T follicular helper cell (primary cell): Measurements from ENCODE around the gene TJP3.

ENCODE experiments used
- DNase-seq: peaks from one replicate; pipeline ENCODE4 v3.0.0-alpha.2; 2020; ENCODE audit warnings: low read depth

TJP3 gene

DNA sequence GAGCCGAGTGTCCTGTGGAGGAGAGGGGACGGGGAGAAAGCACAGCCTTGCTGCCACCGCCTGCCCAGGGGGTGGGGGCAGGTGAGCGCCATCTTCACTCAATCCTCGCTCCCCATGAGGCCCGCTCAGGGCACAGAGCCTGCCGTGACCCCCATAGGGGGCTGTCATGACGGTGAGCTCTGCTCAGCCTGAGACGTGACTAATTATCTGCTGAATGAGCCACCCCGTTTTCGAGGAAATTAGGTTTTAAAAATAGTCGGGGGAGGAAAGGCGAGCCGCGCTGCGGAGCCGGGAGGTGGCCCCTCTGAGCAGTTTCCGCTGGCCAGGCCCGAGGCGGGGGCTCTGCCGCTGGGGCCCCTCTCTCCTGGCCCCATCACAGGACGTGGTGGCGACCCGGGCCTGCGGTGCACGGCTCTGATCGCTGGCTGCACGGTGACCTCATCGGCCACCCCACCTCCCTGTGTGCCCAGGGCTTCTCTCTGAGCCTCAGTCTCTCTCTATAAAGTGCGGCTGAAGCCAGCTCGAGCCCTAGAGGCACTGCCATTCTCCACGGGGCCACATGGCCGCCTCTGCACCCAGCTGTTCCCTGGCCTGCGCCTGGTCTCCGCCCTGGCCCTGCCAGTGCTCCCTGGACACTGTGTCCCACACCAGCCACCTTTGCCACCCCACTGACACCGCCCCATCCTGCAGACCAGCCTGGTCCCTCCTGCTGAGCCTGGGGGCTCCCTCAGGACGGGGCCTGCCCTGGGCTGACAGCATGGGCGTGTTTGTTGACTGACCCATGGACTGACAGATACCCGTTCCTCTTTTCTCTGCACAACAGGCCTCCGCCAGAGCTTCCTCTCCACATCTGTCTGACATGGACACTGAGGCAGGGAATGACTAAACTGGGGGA, 36.3 kb upstream of the TJP3 start:
- DNase-seq = no peak

DNA sequence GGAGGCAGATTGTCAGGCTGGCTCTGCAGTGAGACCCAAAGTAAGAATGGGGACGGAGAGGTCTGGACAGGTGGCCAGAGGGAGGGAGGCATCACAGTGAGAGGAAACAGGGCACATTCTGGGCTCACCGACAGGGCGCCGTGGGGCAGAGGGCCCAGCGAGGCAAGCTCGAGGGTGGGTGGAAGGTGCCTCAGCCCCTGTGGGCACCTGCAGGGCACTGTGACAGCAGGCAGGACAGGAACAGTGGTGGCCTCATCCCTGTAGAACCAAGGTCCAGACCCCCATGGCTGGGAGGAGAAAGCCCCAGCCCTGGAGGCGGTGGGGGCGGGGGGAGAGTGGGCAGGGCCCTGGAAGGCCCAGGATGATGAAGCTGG, 35.6 kb upstream of the TJP3 start:
- no peak for DNase-seq

GRCh38 chr19:3672993-3673392, 35.2 kb upstream of the TJP3 start:
- no peak for DNase-seq

DNA sequence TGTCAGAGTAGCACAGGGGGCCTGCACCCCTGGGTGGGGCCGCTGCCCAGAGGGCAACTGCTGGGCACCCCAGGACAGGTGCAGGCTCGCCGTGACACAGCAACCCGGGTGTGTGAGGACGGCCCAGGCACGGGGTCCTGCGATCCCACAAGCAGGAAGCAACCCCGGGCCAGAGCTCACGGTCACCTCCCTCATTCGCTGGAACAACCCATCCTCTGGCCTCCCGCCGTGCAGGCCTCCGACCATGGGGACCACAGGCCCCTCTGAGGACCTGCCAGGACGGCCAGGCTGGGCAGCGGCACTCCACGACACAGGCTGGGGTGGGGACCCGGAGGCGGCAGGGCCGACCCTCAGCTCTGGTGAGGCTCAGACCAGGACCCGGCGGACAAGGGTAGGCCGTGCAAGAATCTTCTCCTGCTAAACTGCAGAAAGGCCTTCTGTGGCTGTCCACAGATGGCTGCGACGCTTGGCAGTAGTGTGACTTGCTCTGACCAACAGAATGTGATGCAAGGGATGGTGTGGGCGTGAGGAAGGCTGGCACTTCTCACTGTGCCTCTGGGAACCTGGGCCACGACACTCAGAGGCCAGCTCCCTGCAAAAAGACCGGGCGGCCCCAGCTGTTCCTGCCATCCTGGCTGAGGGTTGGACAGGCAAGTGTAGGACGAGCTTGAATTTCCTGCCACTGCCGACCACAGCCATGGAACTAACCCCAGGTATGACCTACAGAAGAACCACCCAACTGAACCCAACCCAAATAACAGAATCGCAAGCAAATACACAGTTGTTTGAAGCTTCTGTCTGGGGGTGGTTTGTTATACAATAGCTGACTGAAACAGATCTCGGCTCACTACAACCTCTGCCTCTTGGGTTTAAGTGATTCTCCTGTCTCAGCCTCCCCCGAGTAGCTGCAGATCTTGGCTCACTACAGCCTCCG, 34.4 kb upstream of the TJP3 start:
- DNase-seq = no peak

DNA sequence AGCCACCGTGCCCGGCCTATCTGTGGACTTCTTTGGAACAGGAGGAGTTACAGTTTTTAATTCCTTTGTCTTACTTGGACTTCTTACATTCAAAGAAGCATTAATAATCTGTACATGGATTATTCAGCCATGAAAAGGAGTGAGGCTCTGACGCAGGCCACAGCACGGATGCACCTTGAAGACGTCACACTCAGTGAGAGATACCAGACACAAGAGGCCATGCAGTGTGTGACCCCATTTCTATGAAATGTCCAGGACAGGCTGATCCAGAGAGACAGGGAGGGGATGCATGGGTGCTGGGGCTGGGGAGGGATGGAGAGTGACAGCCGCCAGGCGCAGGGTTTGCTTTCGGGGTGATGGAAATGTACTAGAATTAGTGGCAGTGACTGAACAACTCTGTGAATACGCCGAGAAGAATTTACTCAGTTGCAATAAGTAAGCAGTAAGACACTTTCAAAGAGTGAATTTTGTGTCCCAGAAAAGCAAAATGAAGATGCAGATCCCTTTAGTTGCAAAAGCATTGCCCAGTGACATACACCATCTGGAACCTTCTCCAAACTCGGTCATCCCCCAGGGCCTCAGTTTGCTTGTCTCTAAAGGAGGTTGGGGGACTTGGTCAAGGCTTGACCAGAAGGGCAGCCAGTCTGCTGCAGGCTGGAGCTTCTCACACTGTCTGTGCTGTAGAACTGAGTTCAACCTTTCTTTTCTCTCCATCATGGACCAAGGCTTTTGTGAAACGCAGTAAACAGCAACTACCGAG, 33.2 kb upstream of the TJP3 start:
- DNase-seq = no peak

- no peak for DNase-seq
Observed at GRCh38 chr19:3678188-3678587, 30.0 kb upstream of the TJP3 start.

DNA sequence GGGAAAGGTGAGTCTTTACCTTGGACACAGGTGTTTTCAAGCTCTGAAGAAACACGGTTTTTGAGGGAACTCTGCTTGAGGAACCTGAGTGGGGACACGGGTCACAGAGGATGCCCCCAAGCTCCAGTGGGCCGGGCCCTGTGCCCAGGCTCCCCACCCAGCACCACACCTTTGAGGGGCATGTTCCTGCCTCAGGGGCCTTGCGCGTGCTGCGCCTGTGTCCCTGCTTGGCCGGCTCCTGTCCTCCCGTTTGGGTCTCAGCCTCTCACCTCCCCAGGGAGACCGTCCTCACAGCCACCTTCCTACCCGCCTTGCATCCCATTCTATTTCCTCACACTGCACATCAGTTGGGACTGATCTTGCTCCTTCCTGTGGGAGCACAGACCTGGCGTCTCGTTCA, 29.0 kb upstream of the TJP3 start:
- no peak for DNase-seq

DNA sequence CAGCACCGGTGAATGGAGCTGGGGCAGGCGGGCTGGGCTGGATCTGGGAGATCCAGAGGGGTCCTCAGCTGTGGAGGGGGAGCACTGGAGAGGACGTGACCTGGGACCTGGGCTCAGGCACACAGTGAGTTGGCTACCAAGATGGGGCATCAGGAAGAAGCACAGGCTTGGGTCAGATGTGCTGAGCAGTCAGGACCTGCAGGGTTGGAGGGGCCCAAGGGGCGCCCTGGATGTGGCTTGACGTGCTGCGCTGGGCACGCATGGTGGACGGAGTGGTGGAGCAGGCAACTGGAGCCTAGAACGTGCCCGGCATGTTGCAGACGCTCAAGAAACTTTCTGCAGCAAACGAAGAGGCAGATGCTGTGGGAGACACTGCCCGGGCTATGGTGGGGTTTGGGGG, 28.6 kb upstream of the TJP3 start:
- no peak for DNase-seq

GRCh38 chr19:3680939-3681338, 27.2 kb upstream of the TJP3 start:
- DNase-seq = no peak

DNA sequence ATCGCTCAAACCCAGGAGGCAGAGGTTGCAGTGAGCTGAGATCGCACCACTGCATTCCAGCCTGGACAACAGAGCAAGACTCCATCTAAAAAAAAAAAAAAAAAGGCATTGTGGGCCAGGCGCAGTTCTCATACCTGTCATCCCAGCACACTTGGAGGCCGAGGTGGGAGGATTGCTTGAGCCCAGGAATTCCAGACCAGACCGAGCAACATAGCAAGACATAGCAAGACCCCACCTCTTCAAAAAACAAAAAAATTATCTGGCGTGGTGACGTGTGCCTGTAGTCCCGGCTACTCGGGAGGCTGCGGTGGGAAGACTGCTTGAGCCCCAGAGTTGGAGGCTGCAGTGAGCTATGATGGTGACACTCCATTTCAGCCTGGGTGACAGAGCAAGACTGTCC, 25.9 kb upstream of the TJP3 start:
- DNase-seq = no peak

- DNase-seq = no peak
Observed at GRCh38 chr19:3682741-3683404, 25.3 kb upstream of the TJP3 start.

- no peak for DNase-seq
Observed at GRCh38 chr19:3683405-3684053, 24.7 kb upstream of the TJP3 start.

- no peak for DNase-seq
Observed at GRCh38 chr19:3684054-3684816, 23.9 kb upstream of the TJP3 start.

- no peak for DNase-seq
Observed at GRCh38 chr19:3684817-3685410, 23.3 kb upstream of the TJP3 start.

DNA sequence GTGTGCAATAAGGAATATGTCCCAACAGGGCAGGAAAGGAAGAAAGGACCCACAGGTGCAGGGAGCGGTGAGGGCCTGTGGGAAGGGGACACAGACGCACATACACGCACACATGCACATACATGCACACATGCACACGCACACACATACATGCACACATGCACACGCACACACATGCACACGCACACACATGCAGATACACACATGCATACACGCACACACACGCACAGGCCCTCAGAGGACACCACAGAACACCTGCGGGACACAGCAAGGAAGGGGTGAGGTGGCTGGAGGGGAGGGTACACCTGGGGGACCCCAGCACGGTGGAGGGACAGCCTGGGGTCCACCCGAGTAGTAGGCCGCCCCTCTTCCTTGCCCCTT, 20.8 kb upstream of the TJP3 start:
- no peak for DNase-seq

- peak; percentile 20 for DNase-seq
Observed at GRCh38 chr19:3687774-3688706, 20.1 kb upstream of the TJP3 start.

DNA sequence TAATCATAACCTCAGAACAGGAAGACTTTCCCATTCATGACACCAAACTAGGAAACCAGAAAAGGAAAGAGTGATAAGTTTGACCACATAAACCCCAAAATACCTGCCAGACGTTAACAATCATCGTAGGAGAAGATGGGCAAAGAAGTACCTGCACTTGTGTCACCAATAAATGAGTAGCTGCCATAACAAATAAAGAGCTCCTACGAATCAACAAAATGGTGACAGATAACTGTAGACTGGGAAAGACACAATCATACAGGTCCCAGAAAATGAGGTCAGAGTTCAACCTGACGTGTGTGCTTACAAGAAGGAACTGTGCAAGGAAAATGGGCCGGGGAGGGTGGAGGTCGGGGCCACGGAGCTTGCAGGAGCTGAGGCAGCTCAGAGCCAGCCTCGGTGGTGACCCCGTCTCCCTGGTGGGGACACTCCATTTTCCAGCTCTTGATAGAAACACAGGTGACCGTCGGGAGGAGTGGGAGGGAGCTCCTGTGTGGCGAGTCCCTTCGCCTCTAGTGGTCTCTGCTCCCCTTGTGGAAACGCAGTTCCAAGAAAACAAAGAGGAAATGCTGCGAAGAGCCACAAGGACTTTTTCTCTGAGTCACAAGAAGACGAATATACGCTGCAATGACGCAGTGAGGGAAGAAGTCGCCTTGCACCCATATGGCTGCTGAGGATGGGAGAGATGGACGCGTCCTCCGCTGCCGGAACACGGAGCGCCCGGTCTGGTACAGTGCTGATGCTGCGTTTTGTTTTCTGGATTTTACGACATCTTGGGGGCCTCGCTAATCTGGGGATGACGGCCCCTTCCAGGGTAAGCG, 17.4 kb upstream of the TJP3 start:
- no peak for DNase-seq

DNA sequence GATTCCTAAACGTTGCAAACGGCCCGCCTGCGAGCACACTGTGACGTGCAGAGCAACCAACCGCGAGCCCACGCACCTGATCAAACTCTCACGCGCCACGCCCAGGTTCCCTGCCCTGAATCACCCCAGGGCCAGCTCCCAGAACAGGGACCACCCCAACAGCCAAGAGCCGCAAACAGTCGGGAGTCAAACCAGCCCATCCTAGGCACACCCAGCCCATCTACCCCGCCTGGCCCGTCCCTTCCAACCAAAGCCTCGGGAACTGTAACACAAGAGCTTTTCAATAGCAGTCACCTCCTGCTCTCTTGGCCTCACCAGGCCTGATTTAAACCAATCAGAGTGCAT, 16.8 kb upstream of the TJP3 start:
- DNase-seq = no peak
